Measurements from ENCODE around the gene ASGR2.

DNA sequence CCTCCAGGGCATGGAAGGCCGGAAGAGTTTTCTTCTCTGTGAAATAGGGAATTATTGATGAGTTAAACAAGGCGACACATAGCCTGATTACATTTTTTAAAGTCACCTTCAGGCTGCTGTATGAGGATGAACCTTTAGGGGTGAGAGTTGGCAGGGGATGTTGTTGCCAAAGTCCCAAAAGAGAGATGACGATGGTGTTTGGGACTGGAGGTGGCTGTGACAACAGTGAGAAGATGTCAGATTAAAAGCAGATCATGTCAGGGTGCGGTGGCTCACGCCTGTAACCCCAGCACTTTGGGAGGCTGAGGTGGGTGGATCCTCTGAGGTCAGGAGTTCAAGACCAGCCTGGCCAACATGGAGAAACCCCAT lies 16.8 kb upstream of the ASGR2 start:
- TF ChIP-seq, protein P1, sequence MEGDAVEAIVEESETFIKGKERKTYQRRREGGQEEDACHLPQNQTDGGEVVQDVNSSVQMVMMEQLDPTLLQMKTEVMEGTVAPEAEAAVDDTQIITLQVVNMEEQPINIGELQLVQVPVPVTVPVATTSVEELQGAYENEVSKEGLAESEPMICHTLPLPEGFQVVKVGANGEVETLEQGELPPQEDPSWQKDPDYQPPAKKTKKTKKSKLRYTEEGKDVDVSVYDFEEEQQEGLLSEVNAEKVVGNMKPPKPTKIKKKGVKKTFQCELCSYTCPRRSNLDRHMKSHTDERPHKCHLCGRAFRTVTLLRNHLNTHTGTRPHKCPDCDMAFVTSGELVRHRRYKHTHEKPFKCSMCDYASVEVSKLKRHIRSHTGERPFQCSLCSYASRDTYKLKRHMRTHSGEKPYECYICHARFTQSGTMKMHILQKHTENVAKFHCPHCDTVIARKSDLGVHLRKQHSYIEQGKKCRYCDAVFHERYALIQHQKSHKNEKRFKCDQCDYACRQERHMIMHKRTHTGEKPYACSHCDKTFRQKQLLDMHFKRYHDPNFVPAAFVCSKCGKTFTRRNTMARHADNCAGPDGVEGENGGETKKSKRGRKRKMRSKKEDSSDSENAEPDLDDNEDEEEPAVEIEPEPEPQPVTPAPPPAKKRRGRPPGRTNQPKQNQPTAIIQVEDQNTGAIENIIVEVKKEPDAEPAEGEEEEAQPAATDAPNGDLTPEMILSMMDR (IDR thresholded peaks at IDR 0.05) = no peak
- TF ChIP-seq POLR2A (IDR thresholded peaks at IDR 0.05) = no peak

Measured in testis (tissue), 2 donors.